HepG2 (cell line): ENCODE data around the gene HOXA7. TPM values are rescaled to one million over a fixed set of nuclear protein-coding genes. Genes with fewer than 3 reads are reported as not detected.

Experiments used
- GTF2F1 ChIP-seq: fragments of 150-350 bp; IDR thresholded peaks from 2 replicates; pipeline ENCODE4 v1.6.1; 2014; ENCODE audit warnings: low read length
- HDAC6 ChIP-seq: fragments of 200-600 bp; sonication (generic); IDR thresholded peaks from 2 replicates; pipeline ENCODE4 v1.7.0; 2017; ENCODE audit warnings: mild to moderate bottlenecking, antibody characterized with exemption, low read length, low read depth
- MEIS2 ChIP-seq: sonication (generic); formaldehyde crosslinking; IDR thresholded peaks from 2 replicates; pipeline ENCODE4 v1.9.0; 2021; ENCODE audit warnings: mild to moderate bottlenecking, missing genetic modification reagents
- MXD3 ChIP-seq: IDR thresholded peaks from 2 replicates; pipeline ENCODE4 v1.6.1; 2016; ENCODE audit warnings: mild to moderate bottlenecking, missing biosample characterization, missing genetic modification reagents
- NFIC ChIP-seq: IDR thresholded peaks from 2 replicates; pipeline ENCODE4 v1.6.1; 2012; ENCODE audit warnings: mild to moderate bottlenecking, low read length, inconsistent platforms
- POGK ChIP-seq: sonication (generic); formaldehyde crosslinking; conservative IDR thresholded peaks from 2 replicates; pipeline ENCODE4 v1.8.0; 2022; ENCODE audit warnings: mild to moderate bottlenecking, moderate library complexity, missing genetic modification reagents
- POLR2A ChIP-seq, 2 experiments: IDR thresholded peaks; 2 replicates each; pipeline ENCODE4 v1.6.1; 2011; ENCODE audit warnings: low read depth in 2 of 2, low read length in 2 of 2, mild to moderate bottlenecking in 1 of 2, moderate library complexity in 1 of 2; ENCODE audit not compliant: insufficient read depth in 1 of 2
- PPARG ChIP-seq: conservative IDR thresholded peaks from 2 replicates; pipeline ENCODE4 v1.6.1; 2016; ENCODE audit warnings: missing biosample characterization, missing genetic modification reagents
- SIX1 ChIP-seq: sonication (generic); formaldehyde crosslinking; IDR thresholded peaks from 2 replicates; pipeline ENCODE4 v1.4.0; 2020; ENCODE audit warnings: missing genetic modification reagents, borderline replicate concordance
- SMARCE1 ChIP-seq: fragments of 450-650 bp; IDR thresholded peaks from 2 replicates; pipeline ENCODE4 v1.6.1; 2017; ENCODE audit warnings: borderline replicate concordance
- YEATS4 ChIP-seq: sonication (generic); formaldehyde crosslinking; IDR thresholded peaks from 2 replicates; pipeline ENCODE4 v1.4.0; 2020; ENCODE audit warnings: missing genetic modification reagents, borderline replicate concordance
- ZFP1 ChIP-seq: IDR thresholded peaks from 2 replicates; pipeline ENCODE4 v1.6.1; 2016
- ZHX1 ChIP-seq: sonication (generic); formaldehyde crosslinking; IDR thresholded peaks from 2 replicates; pipeline ENCODE4 v1.8.1; 2022; ENCODE audit warnings: low read depth, mild to moderate bottlenecking, missing genetic modification reagents
- ZNF138 ChIP-seq: sonication (generic); formaldehyde crosslinking; IDR thresholded peaks from 2 replicates; pipeline ENCODE4 v1.5.0; 2020; ENCODE audit warnings: mild to moderate bottlenecking, low read depth, missing genetic modification reagents
- ZNF543 ChIP-seq: sonication (generic); formaldehyde crosslinking; IDR thresholded peaks from 2 replicates; pipeline ENCODE4 v1.4.0; 2020; ENCODE audit warnings: mild to moderate bottlenecking, missing genetic modification reagents
- ZNF674 ChIP-seq: sonication (generic); formaldehyde crosslinking; IDR thresholded peaks from 2 replicates; pipeline ENCODE4 v1.5.0; 2020; ENCODE audit warnings: low read depth, mild to moderate bottlenecking, missing genetic modification reagents
- polyA plus RNA-seq, 8 experiments: library from polyadenylated mRNA; depleted of rRNA in 3 of 8; stranded (reverse) in 7 of 8; unstranded in 1 of 8; fragments of >200 nt; fragmentation: Illumina TruSeq in 4 of 8; extraction: Trizol in 4 of 8; gene quantifications; 2 replicates each; pipeline versions ENCODE4 v1.2.1 to v1.2.3, GENCODE V29; 2011 to 2016; ENCODE audit warnings: low read depth in 4 of 8, missing spikeins in 1 of 8, mixed read lengths in 1 of 8; ENCODE audit not compliant: insufficient read depth in 1 of 8
- total RNA-seq, 5 experiments: library from RNA; depleted of rRNA; stranded (reverse); fragments of >200 nt; fragmentation: Illumina TruSeq; extraction: Trizol; gene quantifications; 2 replicates each; pipeline ENCODE4 v1.2.3, GENCODE V29; 2016; ENCODE audit warnings: low read depth in 1 of 5
- TF ChIP-seq, protein P1 (sequence below): sonication (generic); formaldehyde crosslinking; IDR thresholded peaks from 2 replicates; pipeline ENCODE4 v1.8.0; 2022; ENCODE audit warnings: missing genetic modification reagents, mild to moderate bottlenecking, borderline replicate concordance
- TF ChIP-seq, protein P2 (sequence below): IDR thresholded peaks from 2 replicates; pipeline ENCODE4 v1.6.1; 2016; ENCODE audit warnings: low read depth, missing genetic modification reagents, missing compliant biosample characterization

Gene HOXA7
- total and polyA plus RNA-seq, 2 of the 13 experiments (the other 11 are each of a cell fraction or from before 2014, with no cell fraction given), result 0.05 TPM; not detected in 1

DNA sequence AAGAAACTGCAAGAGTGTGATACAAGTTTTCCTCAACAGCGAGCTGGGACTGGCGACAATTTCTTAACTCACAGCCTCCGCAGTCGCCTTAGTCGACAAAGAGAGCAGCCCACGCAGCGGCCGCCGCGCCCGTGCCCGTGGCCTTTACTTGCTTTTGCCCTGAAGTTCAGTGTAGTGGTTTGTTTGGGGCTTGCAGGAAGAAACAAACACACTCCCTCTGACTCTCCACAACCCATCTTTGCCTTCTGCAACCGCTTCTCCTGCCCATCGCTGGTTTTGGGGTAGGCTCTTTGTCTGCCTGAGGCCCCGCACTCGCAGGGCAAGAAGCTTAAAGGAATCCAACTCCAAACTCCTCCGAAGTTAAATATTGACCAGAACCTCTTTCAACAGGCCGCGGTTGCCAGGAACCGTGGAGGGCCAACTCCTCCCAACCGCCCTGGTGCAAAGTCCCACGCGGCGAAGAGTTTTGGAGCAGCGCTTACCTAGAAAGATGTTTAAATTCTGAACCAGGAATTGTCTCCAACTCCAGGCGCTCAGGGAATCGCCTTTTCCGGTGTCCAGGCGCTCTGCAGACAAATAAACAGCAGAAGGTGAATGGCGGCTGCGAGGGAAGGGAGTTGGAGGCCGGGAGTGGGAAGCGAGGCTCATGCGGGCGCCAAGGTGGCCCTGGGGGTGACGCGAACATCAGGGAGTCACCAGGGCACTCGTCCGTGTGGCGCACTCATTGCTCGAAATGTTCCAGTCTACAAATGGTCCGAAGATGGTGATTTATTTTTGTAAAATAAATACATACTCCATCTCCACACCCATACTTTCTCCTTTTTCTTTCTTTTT is 34.2 kb downstream of the HOXA7 start (continued):
- no peak for TF ChIP-seq POGK
- TF ChIP-seq NFIC, result peak; percentile 34; the same call in 1 of the 2 replicates
- TF ChIP-seq ZHX1, result no peak
- TF ChIP-seq YEATS4 (CRISPR knock-in tag), result peak; percentile 65; the same call in 1 of the 2 replicates
- TF ChIP-seq ZFP1 (CRISPR knock-in tag), result no peak
- no peak for TF ChIP-seq GTF2F1
- TF ChIP-seq, protein P1, sequence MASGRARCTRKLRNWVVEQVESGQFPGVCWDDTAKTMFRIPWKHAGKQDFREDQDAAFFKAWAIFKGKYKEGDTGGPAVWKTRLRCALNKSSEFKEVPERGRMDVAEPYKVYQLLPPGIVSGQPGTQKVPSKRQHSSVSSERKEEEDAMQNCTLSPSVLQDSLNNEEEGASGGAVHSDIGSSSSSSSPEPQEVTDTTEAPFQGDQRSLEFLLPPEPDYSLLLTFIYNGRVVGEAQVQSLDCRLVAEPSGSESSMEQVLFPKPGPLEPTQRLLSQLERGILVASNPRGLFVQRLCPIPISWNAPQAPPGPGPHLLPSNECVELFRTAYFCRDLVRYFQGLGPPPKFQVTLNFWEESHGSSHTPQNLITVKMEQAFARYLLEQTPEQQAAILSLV (CRISPR knock-in tag), result peak; percentile 48; the same call in 1 of the 2 replicates
- peak; percentile 43; the same call in 1 of the 2 replicates for TF ChIP-seq PPARG (CRISPR knock-in tag)
- TF ChIP-seq ZNF138, result no peak
- TF ChIP-seq, protein P2, sequence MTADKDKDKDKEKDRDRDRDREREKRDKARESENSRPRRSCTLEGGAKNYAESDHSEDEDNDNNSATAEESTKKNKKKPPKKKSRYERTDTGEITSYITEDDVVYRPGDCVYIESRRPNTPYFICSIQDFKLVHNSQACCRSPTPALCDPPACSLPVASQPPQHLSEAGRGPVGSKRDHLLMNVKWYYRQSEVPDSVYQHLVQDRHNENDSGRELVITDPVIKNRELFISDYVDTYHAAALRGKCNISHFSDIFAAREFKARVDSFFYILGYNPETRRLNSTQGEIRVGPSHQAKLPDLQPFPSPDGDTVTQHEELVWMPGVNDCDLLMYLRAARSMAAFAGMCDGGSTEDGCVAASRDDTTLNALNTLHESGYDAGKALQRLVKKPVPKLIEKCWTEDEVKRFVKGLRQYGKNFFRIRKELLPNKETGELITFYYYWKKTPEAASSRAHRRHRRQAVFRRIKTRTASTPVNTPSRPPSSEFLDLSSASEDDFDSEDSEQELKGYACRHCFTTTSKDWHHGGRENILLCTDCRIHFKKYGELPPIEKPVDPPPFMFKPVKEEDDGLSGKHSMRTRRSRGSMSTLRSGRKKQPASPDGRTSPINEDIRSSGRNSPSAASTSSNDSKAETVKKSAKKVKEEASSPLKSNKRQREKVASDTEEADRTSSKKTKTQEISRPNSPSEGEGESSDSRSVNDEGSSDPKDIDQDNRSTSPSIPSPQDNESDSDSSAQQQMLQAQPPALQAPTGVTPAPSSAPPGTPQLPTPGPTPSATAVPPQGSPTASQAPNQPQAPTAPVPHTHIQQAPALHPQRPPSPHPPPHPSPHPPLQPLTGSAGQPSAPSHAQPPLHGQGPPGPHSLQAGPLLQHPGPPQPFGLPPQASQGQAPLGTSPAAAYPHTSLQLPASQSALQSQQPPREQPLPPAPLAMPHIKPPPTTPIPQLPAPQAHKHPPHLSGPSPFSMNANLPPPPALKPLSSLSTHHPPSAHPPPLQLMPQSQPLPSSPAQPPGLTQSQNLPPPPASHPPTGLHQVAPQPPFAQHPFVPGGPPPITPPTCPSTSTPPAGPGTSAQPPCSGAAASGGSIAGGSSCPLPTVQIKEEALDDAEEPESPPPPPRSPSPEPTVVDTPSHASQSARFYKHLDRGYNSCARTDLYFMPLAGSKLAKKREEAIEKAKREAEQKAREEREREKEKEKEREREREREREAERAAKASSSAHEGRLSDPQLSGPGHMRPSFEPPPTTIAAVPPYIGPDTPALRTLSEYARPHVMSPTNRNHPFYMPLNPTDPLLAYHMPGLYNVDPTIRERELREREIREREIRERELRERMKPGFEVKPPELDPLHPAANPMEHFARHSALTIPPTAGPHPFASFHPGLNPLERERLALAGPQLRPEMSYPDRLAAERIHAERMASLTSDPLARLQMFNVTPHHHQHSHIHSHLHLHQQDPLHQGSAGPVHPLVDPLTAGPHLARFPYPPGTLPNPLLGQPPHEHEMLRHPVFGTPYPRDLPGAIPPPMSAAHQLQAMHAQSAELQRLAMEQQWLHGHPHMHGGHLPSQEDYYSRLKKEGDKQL (CRISPR knock-in tag), result 0 out of 2 replicates have a peak, but pooled peaks have one; percentile 7
- TF ChIP-seq ZNF543 (CRISPR knock-in tag), result peak; percentile 86
- no peak for TF ChIP-seq HDAC6
- peak; percentile 42; the same call in 1 of the 2 replicates for TF ChIP-seq SIX1 (CRISPR knock-in tag)
- no peak; the same call in 1 of the 2 replicates for TF ChIP-seq MEIS2 (CRISPR knock-in tag)
- no peak for TF ChIP-seq SMARCE1
- peak; percentile 81 to 96 for TF ChIP-seq POLR2A (IDR thresholded peaks at IDR 0.05; ENCODE audit: insufficient read depth in 1 of 2, low read depth in 2 of 2, low read length in 2 of 2)
- TF ChIP-seq ZNF674 (CRISPR knock-in tag), result no peak
- TF ChIP-seq MXD3 (CRISPR knock-in tag), result no peak
